Measurements from ENCODE around the gene CNNM2.

DNA sequence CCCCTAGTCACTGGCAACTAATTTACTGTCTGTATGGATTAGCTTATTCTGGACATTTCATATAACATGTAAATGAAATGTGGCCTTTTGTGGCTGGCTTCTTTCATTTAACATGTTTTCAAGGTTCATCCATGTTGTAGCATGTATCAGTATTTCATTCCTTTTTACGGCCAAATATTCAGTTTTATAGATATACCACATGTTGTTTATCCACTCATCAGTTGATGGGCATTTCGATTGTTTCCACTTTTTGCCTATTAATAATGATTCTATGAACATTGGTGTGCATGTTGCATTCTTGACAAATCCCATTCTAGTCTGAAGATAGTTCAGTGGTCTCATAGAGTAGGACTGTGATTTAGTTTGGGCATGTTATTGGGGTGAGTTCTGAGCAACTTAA, 12.6 kb downstream of the CNNM2 start:
- no peak for TF ChIP-seq ZNF274 (IDR thresholded peaks at IDR 0.05; ENCODE audit: low read depth, low read length)
- TF ChIP-seq YY1 (IDR thresholded peaks at IDR 0.05; ENCODE audit: insufficient read depth, insufficient read length): no peak
- TF ChIP-seq SUZ12 (IDR thresholded peaks at IDR 0.05; ENCODE audit: extremely low read depth, insufficient read depth, insufficient read length): no peak
